DMS53 (cell line): ENCODE results near the gene STARD8.
"Not testable (repeated sequence)": the region's sequence is repeated elsewhere in the genome, so short reads cannot be mapped to it uniquely, and the experiment has no call there.

ENCODE experiments used
- DNase-seq: peaks from one replicate; lab custom pipeline; 2025; lab: John Stamatoyannopoulos, UW

STARD8 gene

DNA sequence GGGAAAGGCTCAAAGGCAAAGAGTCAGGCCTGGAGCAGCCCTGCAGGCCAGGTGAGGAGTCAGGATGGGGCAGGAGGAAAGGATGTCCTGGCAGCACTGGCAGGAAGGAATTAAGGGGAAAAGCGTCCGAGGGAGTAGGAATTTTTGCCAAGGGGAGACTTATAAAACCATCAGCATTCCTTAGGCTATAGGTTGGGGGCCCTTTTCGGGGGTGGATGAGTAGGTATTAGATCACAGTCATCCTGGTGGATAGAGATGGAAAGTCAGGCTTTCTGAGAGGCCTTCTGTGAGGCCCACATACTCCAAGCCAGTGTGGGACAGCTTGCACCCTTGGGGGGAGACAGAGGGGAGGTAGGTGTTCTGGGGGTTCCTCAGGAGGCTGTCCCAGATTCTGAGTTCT, 12.3 kb downstream of the STARD8 start:
- DNase-seq = no peak

DNA sequence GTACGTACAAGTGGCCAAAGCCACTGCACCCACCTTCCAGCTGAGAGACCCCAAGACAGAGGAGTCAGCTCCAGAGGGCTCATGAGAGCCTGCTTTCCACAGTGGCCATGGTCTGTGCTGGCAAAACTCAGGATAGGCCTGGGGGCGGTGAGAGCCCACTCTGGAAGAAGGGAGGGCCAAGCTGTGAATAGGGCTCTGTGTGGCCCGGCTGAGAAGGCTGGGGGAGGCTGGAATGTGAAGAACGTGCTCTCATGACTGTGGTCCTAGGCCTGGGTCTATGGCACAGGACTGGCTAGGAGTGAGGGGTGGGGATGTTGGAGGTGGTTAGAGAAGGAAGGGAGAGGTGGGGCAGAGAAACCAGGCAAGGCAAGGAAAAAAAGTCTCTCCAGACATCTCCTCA, 13.3 kb downstream of the STARD8 start:
- no peak for DNase-seq

DNA sequence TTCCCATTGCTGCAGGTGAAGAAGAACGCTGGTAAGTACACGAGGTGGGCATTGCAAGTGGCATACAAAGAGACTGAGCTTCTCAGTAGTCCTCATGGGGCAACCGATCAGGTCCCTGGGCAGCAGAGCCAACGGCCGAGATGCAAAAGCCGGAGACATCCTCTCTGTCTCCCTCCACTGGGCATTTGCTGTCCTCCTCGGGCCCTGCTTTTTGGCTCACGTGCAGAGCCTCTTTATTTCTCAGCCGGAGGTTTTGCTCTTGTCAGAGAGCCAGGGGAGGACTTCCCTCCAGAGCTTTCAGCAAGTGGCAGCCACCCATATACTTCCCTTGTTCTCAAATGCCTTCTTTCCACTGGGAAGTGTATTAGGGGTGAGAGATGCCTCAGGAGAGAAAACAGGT, 18.0 kb downstream of the STARD8 start:
- DNase-seq = no peak

DNA sequence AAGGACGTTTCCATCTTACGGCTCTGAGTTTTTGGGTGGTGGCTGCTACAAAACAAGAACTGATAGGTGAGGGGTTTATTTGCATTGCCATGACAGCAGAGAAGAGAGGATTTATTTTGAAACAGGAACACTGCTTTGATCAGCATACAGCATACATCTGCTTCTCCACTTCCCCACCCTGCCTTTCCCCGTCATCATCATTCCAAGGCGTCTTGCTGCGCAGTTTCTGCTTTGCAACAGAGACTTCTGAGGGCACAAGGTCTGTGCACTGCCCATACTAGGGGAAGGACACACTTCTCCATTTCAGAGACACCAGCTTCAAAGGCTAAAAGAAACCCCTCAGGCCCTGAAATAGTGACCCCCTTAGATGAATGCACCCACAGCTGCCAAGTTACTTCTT, 19.1 kb downstream of the STARD8 start:
- DNase-seq = no peak

DNA sequence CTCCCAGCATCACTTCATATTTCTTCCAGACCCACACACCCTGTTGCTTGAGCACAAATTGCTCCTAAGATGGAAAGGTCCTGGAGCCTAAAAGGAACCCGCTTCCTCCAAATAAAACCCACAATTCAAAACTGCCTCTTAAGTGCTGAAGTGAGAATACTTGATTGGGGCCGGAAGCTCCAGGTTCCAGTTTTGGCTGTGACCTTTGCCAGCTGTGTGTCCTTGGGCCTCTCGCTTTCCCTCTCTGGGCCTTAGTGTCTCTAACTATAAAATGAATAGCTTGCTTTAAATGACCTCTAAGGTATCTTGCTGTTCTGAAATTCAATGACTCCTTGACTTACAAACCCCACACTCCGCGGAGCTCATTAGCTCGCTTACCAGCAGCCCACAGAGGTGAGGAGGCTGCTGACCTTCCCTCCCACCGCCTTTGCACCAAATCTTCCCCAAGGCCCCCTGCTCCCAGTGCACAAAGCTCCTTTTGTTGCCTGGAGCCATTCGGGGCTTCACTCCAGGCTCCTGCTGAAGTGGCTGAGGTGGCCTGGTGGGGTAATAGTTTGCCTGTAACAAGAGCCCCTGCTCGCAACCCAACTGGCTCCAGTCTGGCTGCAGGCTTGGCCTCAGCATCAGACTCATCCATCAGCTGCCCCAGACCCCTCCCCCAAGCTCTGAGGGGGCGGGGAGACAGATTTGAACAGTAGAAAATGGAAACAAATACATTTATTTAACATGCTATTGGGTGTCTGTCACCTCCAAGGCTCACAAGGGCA, 21.8 kb downstream of the STARD8 start:
- DNase-seq = no peak

DNA sequence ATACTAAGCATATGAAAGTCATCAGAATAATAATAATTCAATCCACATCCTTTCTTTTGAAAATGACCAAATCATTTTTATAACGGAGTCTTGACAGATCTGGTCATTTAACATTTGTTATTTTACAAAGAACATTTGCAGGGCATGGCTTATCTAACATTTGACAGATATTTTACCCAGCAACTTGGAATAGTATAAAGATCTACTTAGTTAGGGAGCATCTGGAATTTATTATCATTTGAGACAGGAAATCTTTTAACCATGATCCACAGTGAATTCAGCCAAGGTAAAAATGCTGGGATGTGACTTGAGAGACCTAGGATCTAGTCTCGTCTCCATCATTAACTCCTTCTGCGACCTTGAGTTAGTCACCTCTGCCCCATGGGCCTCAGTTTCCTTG, 22.4 kb downstream of the STARD8 start:
- DNase-seq = no peak

DNA sequence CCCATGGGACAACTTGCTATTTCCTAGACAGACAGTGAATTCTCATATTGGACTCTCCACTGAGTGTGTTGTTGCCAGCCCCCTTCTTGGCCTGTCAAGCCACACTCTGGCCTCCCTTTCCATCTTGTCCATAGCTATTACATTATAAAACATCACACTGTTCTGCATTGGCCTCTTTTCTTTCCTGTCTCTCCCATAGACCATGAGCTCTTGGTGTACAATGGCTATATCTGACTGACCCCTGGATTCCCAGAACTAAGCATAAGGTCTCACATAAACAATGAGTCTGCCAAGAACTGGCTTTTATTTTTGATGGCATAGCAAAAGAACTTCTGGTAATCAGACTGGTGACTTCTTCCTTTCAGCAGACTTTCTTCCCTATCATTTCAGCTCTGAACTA, 23.8 kb downstream of the STARD8 start:
- no peak for DNase-seq

DNA sequence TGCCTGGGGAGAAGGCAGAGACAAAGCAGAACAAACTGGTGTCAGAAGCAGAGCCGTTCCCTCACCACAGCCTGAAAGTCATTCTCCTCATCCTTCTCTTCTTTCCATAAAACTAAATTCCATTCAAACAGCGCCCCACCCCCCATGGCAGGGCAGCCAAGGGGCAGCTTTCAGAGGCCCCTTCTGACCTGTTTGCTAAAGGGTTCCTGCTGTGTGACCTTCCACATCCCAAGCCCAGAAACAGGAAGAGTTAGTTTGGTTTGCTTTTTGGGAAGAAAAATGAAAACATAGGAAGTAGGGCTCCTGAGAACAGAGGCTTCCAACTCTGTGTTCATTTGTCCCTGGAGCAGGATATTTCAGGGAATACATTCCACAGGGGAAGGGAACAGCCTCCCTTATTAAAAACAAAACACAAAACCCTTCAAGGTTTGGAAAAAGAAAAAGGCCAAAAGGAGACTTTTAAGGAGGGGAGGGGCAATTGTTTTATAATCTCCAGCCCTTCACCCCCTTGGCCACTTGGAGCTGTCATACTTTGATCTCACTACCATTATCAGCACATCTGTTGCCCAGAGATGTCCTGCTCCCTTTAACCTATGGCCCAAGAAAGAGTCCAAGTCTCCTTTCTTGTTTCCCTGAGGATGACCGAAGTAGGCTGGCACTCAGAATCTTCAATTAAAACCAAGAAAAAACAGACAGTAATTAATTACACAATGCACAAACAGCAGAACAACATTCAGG, 25.3 kb downstream of the STARD8 start:
- no peak for DNase-seq

DNA sequence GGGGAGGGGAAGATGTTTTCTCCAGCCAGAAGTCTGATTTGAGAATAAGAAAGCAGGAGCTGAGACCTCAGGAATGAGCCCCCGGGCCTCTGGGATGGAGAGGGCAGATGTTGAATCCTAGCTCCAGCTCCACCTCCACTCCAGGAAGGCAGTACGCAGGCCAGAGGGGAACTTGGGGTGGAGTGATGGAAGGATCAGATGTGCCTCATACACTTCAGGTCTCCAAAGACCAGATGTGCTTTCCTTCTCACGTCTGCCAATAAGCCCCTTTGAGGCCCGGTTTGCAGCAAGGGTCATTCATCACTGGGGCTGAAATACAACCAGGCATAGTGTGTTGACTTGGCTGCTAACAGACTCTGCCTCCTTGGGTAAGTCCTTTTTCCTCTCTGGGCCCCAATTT, 28.1 kb downstream of the STARD8 start:
- no peak for DNase-seq

DNA sequence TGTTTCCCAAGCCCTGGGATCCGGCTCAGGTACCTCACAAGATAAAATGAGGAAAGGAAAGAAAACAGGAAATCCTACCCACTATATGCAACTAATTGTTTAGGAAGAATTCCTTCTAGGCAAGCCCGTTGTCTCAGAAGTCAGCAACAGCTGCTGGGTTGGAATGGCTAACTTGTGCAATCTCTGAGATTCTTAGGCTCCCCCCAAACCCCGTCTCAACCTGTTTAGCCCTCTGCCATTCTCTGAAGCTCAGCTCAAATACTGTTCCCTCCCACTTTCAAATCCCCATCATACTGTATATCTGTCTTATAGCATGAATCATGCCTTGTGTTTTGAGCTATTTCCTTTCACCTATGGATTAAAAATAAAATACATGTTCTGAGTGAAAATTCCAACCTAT, 28.9 kb downstream of the STARD8 start:
- DNase-seq = no peak

DNA sequence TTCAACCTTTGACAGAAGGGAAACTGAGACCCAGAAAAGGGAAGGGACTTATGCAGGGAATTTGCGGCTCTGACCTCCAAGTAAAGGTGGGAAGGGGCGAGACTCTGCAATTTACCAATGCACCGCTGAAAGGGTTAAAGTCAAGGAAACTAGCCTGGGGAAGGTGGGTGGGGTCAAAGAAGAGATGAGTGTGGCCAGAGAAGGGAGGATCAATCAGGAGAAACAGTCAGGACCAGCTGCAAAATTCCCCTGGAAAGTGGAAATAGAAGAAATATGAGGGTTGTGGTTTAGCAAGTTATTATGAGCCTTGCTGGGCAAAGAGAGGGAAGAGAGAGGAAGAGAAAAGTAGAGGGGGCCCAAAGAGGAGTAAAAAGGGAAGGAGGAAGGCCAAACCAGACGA, 30.5 kb downstream of the STARD8 start:
- no peak for DNase-seq

DNA sequence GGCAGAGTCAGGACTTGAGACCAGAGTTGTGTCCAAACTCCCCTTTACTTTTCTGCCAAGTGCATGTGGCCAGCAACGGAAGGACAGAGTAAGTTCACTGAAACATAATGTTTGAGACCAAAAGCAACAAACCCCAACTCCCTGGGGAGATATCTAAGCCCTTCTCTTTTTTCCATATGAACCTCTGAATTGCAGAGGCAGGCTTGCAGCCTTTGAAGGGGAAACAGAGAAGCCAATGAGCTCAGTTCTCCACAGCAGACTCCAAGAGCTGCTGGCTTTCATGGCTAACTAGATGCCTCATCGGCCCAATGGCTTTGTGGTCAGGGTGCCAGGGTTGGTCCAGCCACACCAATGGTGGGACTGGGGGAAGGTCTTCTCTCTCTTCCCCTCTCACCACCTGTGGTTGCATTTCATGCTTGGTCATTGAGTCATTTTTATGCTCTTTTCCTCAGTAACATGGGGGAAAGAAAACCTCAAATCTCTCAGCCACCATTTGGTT, 34.0 kb downstream of the STARD8 start:
- no peak for DNase-seq

DNA sequence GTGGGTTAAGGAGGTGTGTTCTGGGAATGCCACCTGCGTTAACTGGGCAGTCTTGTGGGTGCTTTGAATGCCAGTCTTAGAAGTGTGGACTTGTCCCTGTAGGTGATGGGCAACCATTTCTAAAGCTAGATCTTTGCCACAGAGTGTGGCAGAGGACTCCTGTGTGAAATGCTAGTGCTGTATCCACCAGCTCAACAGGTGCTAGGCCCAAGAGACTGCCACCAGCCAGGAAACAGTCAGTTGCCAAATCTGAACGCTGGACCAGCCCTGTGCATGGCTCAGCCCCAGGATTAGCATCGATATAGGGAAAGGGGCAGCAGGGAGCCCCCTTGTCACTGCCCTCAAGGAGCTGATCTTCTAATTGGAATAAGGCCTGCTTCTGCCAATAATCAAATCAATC, 35.3 kb downstream of the STARD8 start:
- no peak for DNase-seq

DNA sequence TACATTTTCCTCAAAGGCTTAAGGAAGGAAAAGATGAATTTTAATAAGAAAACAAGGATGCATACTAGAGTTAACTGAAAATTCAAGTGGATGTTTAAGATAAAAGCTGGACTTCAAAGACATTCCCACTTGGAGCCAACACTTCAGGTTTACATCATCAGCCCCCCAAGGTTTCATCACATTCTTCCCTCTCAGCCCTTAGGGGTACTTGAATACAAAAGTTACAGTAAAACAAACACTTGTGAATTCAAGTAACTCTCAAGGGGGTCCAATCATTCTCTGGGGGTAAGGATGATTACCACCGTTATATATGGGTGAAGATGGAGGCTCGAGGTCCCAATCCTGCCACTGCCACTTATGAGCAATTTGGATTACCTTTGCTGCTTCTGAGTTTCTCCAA, 36.1 kb downstream of the STARD8 start:
- no peak for DNase-seq

DNA sequence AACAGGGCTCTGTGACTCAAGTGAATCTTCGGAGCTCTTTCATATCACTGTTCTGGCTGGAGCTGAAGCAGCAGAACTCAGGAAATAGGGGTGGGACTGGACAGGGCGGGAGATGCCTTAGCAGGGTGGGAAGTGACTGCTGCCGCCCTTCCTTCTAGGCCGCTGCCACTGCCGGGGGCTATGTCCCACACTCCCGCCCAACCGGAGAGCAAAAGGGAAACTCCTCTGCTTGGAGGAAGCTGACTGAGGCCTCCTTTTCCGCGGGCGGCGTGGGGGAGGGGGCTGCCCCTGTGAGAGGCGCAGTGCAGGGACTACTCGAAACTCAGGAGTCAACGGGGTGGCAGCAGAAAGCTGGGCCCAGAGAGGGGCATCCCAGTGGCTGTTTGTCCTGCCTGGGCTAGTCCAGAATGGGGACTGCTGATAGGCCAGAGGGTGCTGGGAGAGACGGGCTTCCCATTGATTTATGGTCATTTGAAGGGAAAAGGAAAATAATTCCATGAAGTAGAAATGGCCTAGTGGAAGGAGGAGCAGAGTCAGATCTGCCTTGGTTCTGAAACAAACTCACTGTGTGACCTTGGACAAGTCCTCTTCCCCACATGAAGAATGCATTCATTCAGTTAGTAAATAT, 36.9 kb downstream of the STARD8 start:
- DNase-seq = no peak

DNA sequence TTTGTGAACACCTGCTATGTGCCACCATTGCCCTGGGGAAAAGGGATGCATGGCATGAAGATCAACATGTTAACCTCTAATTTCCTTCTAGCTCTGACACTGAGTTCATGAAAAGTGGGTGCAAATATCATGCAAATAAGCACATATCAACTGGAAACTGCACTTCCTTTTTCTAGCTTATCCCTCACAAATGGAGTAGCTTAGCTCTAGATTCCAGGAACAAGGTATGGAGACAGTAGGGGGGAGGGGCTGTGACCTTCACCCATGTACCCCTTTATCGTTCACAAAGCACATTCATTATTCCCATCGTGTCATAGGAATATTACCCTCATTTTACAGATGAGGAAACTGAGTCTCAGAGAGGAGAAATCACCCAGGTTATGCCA, 37.4 kb downstream of the STARD8 start:
- no peak for DNase-seq

DNA sequence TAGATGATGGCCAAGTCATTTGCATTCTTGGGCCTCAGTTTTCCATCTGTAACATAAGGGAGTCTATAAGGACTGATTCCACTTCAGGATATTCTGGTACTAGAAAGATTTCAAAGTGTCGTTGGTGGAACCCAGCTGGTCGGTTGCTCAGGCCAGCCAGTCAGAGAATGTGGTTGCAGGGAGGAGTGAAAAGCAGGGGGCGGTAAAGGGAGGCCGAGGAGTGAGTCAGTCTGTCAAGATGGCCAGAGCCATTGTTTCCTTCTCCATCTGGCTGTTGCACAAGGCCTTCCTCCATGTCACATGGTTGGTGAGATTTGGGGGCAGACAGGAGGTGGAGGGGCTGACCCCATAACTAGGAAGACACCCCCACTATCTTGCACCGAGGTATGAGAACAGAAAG, 38.2 kb downstream of the STARD8 start:
- DNase-seq = no peak

DNA sequence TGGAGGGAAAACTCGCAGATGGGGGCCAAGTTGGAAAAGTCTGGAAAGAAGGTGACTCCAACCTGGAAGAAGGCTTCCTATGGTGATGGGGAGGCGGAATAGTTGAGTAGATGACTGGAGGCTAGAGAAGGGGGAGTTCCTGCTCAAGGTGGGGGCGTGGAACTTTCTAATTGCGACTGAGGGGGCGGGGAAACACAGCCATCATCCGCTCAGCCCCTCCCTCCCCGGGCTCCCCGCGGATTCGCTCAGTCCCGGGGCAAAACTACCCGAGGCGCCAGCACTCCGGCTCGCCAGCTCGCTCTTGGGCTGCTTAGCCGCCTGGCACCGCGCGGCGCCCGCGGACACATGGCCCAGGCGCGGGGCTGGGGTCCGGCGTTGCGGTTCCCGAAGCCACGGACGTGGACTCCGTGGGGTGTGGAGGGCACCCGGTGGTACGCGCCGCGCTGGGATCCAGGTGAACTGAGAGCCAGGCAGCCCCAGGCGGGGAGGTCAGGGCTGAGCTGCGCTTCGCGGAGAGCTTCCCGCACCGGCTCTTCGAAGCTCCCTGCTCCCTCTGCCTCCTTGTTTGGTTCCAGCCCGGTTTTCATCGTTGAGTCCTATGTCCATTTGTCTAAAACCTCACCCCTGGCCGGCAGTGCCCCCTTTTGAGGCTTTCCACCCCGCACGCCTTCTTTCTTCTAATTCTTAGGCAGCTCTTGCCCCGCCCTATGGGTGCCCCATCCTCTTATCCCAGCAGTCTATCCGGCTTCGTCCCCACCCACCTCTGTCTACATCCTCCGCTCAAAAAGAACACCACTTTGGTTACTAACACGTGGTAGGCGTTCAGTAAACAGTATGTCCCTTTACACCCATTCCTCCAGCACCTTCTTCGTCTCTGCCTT, 38.9 kb downstream of the STARD8 start:
- DNase-seq = peak; percentile 52

DNA sequence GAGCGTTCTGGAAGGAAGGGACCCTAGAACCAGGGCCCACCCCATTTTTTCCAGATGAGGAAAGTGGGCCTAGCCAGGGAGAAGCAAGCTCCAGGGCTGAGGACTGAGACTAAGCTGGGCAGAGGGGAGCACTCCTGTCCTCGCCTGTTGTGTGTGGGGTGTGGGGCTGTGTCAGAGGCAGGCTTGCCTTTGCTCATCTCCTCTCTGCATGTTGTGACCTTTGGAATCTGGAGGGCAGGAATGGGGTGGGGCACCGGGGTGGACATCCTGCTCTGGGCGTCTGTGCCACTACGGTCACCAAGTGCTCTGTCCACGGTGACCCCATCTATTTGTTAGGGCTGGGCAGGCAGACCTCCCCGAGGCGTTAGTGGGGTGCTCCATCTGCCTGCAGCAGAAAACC, 41.5 kb downstream of the STARD8 start:
- DNase-seq = not testable (repeated sequence)

DNA sequence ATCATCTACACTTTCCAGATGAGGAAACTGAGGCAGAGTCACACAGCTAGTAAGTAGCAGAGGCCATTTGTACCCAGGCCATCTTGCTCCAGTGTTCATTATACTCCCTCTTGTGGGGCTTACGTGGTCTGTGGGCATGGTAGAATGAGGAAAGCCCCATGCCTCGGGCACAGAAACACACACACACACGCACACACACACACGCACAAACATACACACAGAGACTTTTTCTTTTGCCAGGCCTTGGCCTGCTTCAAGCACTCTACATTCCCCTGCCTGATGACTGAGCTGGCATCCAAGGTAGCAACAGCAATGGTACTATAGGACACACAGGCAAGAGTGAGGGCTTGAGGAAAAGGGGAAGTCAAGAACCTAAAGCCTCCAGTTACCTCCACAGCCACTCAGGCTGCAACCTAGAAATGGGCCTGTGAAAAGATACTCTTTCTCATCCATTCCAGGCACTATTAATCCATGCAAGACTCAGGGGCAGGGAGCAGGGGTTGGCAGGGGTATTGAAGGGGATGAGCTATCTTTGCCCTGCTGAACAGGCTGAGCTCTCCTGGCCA, 43.6 kb downstream of the STARD8 start:
- DNase-seq = no peak

DNA sequence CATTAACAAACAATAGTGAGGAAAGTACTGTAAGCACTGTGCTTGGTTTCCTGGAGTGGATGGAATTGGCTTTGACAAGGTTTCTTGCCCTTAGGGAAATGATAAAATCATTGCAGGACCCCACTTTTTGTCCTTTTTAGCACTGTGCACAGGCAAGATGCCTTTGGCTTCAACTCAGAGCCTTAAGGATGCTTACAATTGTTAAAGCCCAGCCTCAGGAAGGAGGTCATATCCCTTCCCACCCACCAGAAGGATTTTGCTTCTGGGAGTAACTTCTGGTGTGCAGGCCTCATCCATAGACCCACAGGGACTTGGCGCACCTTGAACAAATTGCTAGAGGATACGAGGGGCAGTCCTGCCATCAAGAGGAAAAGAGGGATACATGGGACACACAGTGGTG, 44.5 kb downstream of the STARD8 start:
- DNase-seq = no peak

DNA sequence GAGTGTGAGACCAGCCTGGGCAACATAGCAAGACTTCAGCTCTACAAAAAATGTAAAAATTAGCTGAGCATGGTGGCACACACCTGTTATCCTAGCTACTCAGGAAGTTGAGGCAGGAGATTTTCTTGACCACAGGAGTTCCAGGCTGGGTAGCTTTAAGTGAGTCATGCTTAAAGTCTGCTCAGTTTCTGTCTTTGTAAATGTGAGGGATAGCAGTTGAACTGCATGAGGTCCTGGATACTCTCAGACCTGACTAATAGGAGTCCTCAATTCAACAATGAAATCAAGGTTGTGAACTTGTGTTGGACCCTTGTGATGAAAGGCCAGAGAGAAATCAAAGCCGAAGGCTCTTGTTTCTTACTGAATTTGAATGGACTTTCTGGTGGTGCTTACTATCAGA, 45.2 kb downstream of the STARD8 start:
- no peak for DNase-seq
